ENCODE results near the gene MSX1. TPM values are rescaled to one million over a fixed set of nuclear protein-coding genes. Genes with fewer than 3 reads are reported as not detected.

Gene MSX1
- total and polyA plus RNA-seq, 2 experiments from 2014 or later: 0.61 TPM; not detected in 1

DNA sequence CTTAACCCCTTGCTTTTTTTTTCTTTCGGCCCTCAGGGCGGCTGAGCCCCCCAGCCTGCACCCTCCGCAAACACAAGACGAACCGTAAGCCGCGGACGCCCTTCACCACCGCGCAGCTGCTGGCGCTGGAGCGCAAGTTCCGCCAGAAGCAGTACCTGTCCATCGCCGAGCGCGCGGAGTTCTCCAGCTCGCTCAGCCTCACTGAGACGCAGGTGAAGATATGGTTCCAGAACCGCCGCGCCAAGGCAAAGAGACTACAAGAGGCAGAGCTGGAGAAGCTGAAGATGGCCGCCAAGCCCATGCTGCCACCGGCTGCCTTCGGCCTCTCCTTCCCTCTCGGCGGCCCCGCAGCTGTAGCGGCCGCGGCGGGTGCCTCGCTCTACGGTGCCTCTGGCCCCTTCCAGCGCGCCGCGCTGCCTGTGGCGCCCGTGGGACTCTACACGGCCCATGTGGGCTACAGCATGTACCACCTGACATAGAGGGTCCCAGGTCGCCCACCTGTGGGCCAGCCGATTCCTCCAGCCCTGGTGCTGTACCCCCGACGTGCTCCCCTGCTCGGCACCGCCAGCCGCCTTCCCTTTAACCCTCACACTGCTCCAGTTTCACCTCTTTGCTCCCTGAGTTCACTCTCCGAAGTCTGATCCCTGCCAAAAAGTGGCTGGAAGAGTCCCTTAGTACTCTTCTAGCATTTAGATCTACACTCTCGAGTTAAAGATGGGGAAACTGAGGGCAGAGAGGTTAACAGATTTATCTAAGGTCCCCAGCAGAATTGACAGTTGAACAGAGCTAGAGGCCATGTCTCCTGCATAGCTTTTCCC, 3.4 kb downstream of the MSX1 start:
- peaks cover 69% of the 10 kb centered on the region for H3K27me3 Mint-ChIP-seq (ENCODE audit: insufficient read depth, low read depth, poor library complexity)
- Histone ChIP-seq H3F3A (replicated peaks; ENCODE audit: low read depth) (peaks cover 26% of the 10 kb centered on the region), H3K4me3 (peak overlapping the region; percentile 26; the same call in 1 of the 2 replicates), H3K4me2 (peak overlapping the region; percentile 48; the same call in 1 of the 2 replicates), H2AFZ (no peak overlapping the region), H3K9me2 (ENCODE audit: insufficient read depth) (no peaks in the 10 kb centered on the region), H3K27me3 (ENCODE audit: insufficient read depth) (peaks cover 96% of the 10 kb centered on the region), H4K20me1 (replicated peaks; ENCODE audit: insufficient read depth) (peaks cover 67% of the 10 kb centered on the region), H3K27ac (ENCODE audit: low read depth) (no peak overlapping the region), H3K36me3 (ENCODE audit: insufficient read depth) (no peaks in the 10 kb centered on the region; the same call in 1 of the 2 replicates), H3K4me1 (ENCODE audit: insufficient read depth) (peaks cover 43% of the 10 kb centered on the region), H3K79me2 (replicated peaks; ENCODE audit: insufficient read depth) (no peaks in the 10 kb centered on the region)
- H3K27ac Mint-ChIP-seq: no peak overlapping the region
- H3K4me1 Mint-ChIP-seq: peaks cover 47% of the 10 kb centered on the region
- peaks cover 3% of the 10 kb centered on the region for H3K9me3 Mint-ChIP-seq
- TF ChIP-seq JUNB (IDR thresholded peaks at IDR 0.05; ENCODE audit: unreplicated experiment) (no peak), STAT1 (IDR thresholded peaks at IDR 0.05; ENCODE audit: unreplicated experiment) (no peak), EZH2 (IDR thresholded peaks at IDR 0.05; ENCODE audit: low read depth, unreplicated experiment) (peak; percentile 94), ZNF114 (CRISPR knock-in tag; IDR thresholded peaks at IDR 0.05) (no peak), EZH2phosphoT487 (IDR thresholded peaks at IDR 0.05; ENCODE audit: unreplicated experiment) (peak; percentile 81), NANOG (IDR thresholded peaks at IDR 0.05; ENCODE audit: borderline replicate concordance) (no peak), CREB1 (CRISPR knock-in tag; IDR thresholded peaks at IDR 0.05; ENCODE audit: low read depth) (no peak), REST (IDR thresholded peaks at IDR 0.05; ENCODE audit: unreplicated experiment) (no peak), CTCF (conservative IDR thresholded peaks at IDR 0.05; ENCODE audit: low read depth in 2 of 2) (no peak), POLR2AphosphoS5 (IDR thresholded peaks at IDR 0.05; ENCODE audit: low read depth) (no peak), ZNF331 (CRISPR knock-in tag; IDR thresholded peaks at IDR 0.05; ENCODE audit: low read depth) (no peak)
- TF ChIP-seq, protein P1, sequence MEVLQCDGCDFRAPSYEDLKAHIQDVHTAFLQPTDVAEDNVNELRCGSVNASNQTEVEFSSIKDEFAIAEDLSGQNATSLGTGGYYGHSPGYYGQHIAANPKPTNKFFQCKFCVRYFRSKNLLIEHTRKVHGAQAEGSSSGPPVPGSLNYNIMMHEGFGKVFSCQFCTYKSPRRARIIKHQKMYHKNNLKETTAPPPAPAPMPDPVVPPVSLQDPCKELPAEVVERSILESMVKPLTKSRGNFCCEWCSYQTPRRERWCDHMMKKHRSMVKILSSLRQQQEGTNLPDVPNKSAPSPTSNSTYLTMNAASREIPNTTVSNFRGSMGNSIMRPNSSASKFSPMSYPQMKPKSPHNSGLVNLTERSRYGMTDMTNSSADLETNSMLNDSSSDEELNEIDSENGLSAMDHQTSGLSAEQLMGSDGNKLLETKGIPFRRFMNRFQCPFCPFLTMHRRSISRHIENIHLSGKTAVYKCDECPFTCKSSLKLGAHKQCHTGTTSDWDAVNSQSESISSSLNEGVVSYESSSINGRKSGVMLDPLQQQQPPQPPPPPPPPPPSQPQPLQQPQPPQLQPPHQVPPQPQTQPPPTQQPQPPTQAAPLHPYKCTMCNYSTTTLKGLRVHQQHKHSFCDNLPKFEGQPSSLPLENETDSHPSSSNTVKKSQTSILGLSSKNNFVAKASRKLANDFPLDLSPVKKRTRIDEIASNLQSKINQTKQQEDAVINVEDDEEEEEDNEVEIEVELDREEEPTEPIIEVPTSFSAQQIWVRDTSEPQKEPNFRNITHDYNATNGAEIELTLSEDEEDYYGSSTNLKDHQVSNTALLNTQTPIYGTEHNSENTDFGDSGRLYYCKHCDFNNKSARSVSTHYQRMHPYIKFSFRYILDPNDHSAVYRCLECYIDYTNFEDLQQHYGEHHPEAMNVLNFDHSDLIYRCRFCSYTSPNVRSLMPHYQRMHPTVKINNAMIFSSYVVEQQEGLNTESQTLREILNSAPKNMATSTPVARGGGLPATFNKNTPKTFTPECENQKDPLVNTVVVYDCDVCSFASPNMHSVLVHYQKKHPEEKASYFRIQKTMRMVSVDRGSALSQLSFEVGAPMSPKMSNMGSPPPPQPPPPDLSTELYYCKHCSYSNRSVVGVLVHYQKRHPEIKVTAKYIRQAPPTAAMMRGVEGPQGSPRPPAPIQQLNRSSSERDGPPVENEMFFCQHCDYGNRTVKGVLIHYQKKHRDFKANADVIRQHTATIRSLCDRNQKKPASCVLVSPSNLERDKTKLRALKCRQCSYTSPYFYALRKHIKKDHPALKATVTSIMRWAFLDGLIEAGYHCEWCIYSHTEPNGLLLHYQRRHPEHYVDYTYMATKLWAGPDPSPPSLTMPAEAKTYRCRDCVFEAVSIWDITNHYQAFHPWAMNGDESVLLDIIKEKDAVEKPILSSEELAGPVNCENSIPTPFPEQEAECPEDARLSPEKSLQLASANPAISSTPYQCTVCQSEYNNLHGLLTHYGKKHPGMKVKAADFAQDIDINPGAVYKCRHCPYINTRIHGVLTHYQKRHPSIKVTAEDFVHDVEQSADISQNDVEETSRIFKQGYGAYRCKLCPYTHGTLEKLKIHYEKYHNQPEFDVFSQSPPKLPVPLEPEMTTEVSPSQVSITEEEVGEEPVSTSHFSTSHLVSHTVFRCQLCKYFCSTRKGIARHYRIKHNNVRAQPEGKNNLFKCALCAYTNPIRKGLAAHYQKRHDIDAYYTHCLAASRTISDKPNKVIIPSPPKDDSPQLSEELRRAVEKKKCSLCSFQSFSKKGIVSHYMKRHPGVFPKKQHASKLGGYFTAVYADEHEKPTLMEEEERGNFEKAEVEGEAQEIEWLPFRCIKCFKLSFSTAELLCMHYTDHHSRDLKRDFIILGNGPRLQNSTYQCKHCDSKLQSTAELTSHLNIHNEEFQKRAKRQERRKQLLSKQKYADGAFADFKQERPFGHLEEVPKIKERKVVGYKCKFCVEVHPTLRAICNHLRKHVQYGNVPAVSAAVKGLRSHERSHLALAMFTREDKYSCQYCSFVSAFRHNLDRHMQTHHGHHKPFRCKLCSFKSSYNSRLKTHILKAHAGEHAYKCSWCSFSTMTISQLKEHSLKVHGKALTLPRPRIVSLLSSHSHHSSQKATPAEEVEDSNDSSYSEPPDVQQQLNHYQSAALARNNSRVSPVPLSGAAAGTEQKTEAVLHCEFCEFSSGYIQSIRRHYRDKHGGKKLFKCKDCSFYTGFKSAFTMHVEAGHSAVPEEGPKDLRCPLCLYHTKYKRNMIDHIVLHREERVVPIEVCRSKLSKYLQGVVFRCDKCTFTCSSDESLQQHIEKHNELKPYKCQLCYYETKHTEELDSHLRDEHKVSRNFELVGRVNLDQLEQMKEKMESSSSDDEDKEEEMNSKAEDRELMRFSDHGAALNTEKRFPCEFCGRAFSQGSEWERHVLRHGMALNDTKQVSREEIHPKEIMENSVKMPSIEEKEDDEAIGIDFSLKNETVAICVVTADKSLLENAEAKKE (CRISPR knock-in tag; IDR thresholded peaks at IDR 0.05): no peak
- TF ChIP-seq, protein P2, sequence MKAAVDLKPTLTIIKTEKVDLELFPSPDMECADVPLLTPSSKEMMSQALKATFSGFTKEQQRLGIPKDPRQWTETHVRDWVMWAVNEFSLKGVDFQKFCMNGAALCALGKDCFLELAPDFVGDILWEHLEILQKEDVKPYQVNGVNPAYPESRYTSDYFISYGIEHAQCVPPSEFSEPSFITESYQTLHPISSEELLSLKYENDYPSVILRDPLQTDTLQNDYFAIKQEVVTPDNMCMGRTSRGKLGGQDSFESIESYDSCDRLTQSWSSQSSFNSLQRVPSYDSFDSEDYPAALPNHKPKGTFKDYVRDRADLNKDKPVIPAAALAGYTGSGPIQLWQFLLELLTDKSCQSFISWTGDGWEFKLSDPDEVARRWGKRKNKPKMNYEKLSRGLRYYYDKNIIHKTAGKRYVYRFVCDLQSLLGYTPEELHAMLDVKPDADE (IDR thresholded peaks at IDR 0.05): no peak
- ATAC-seq (no peak), DNase-seq (ENCODE audit: low spot score) (peak; percentile 66)
- peak overlapping the region; percentile 56; the same call in 2 of the 3 replicates for H3K4me3 Mint-ChIP-seq
- no peaks in the 10 kb centered on the region; the same call in 2 of the 3 replicates for H3K36me3 Mint-ChIP-seq (ENCODE audit: low read depth)

All from GM23338 (cell line).